ENCODE results near the gene HOXB4.

DNA sequence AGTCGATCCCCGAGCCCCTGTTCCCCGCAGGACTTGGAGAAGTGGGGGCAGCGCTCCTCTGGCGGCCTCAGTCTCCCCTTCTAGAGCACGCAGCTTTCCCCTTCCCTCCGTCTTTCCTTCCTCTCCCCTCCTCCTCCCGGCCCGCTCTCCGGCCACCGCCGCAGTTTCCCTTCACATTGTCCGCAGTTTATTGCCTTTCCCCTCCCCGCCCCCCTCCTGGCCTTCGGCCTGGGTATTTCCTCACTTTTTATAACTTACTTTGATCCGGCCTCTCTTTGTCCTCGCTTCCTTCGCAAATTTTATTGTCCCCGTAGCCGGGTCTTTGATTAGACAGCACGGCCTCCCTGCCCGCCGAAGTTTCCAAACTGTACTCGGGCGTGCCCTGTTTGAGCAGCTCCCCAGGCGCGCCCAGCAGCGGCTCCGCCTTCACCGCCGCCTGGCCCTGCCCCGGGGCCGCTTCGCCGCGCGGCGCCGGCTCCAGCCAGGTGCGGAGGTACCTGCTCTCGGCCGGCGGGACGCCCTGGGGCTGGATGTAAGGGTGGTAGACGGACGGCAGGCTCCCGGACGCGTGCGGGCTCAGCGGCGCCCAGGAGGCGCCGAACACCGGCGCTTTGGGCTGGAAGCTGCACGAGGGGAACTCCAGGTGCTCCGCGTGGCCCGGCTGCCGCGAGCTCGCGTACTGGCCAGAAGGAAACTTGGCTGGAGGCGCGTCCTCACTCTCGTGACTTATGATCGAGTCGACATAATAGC, 47.5 kb upstream of the HOXB4 start:
- TF ChIP-seq, protein P1, sequence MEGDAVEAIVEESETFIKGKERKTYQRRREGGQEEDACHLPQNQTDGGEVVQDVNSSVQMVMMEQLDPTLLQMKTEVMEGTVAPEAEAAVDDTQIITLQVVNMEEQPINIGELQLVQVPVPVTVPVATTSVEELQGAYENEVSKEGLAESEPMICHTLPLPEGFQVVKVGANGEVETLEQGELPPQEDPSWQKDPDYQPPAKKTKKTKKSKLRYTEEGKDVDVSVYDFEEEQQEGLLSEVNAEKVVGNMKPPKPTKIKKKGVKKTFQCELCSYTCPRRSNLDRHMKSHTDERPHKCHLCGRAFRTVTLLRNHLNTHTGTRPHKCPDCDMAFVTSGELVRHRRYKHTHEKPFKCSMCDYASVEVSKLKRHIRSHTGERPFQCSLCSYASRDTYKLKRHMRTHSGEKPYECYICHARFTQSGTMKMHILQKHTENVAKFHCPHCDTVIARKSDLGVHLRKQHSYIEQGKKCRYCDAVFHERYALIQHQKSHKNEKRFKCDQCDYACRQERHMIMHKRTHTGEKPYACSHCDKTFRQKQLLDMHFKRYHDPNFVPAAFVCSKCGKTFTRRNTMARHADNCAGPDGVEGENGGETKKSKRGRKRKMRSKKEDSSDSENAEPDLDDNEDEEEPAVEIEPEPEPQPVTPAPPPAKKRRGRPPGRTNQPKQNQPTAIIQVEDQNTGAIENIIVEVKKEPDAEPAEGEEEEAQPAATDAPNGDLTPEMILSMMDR (IDR thresholded peaks at IDR 0.05): no peak
- no peak for TF ChIP-seq EP300 (IDR thresholded peaks at IDR 0.05)
